ENCODE results near the gene TRIM69.

Gene TRIM69

GRCh38 chr15:44811337-44811736, 75.0 kb downstream of the TRIM69 start:
- DNase-seq = no peak

- DNase-seq = no peak
Measured at GRCh38 chr15:44812029-44812517, 75.7 kb downstream of the TRIM69 start.

GRCh38 chr15:44813231-44813630, 76.9 kb downstream of the TRIM69 start:
- DNase-seq = no peak

All from right forelimb (tissue), 1 donor.